RWPE2 (cell line): Measurements from ENCODE around the gene PRKCE.

ENCODE experiments used
- ATAC-seq: fragments of 200-7000 bp; cut with Tn5 transposase; 3 replicates; pipeline ENCODE4 v1.9.1; 2021; ENCODE audit warnings: low read depth
- DNase-seq: peaks from one replicate; pipeline ENCODE4 v3.0.0-alpha.2; 2020; ENCODE audit warnings: low spot score
- H3K27ac ChIP-seq: fragments of 450-650 bp; 2 replicates; pipeline ENCODE4 v1.5.1; 2017; ENCODE audit warnings: mild to moderate bottlenecking; ENCODE audit not compliant: poor library complexity, severe bottlenecking
- H3K27me3 ChIP-seq: fragments of 250-450 bp; sonication (Bioruptor Pico); 2 replicates; pipeline ENCODE4 v1.5.1; 2021; ENCODE audit warnings: mild to moderate bottlenecking, moderate library complexity; ENCODE audit not compliant: insufficient read depth, poor library complexity, severe bottlenecking
- H3K36me3 ChIP-seq: fragments of 250-450 bp; sonication (Bioruptor Pico); 2 replicates; pipeline ENCODE4 v1.5.1; 2020; ENCODE audit warnings: low read depth, mild to moderate bottlenecking, moderate library complexity
- H3K4me1 ChIP-seq: fragments of 250-450 bp; sonication (Bioruptor Pico); 2 replicates; pipeline ENCODE4 v1.5.1; 2021; ENCODE audit warnings: mild to moderate bottlenecking, moderate library complexity; ENCODE audit not compliant: insufficient read depth, poor library complexity, severe bottlenecking
- H3K4me3 ChIP-seq: fragments of 250-450 bp; sonication (Bioruptor Pico); 2 replicates; pipeline ENCODE4 v1.5.1; 2021; ENCODE audit warnings: mild to moderate bottlenecking, moderate library complexity; ENCODE audit not compliant: severe bottlenecking
- H3K9me3 ChIP-seq: fragments of 250-450 bp; sonication (Bioruptor Pico); 2 replicates; pipeline ENCODE4 v1.5.1; 2021; ENCODE audit warnings: mild to moderate bottlenecking, moderate library complexity; ENCODE audit not compliant: severe bottlenecking
- TF ChIP-seq, protein P1 (sequence below): fragments of 450-650 bp; IDR thresholded peaks from one replicate; pipeline ENCODE4 v1.5.1; 2017; ENCODE audit warnings: mild to moderate bottlenecking, moderate library complexity; ENCODE audit not compliant: poor library complexity, severe bottlenecking

The PRKCE gene

DNA sequence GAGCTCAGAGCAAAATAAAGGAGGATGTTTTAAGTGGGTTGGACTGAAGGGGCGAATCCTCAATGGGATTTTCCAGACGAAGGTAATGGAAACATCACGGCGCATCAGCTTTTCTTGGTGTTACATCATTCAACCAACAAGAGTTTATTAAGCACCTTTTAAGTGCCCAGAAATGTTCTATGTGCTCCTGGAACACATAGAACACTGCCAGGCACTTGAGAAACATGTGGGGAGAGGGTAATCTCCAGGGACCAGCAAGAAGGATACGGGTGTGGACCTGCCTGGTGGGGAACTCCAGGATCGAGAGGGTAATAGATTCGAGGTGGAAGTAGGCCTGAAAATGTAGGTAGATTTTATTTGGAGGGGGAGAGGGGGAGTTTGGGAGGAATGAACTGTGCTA, 168.6 kb downstream of the PRKCE start:
- Histone ChIP-seq H3K27me3 (no peaks in the 10 kb centered on the region), H3K4me3 (no peak overlapping the region), H3K4me1 (peaks cover 39% of the 10 kb centered on the region), H3K36me3 (no peaks in the 10 kb centered on the region), H3K27ac (no peak overlapping the region), H3K9me3 (no peaks in the 10 kb centered on the region)
- DNase-seq (no peak), ATAC-seq (no peak)
- TF ChIP-seq, protein P1, sequence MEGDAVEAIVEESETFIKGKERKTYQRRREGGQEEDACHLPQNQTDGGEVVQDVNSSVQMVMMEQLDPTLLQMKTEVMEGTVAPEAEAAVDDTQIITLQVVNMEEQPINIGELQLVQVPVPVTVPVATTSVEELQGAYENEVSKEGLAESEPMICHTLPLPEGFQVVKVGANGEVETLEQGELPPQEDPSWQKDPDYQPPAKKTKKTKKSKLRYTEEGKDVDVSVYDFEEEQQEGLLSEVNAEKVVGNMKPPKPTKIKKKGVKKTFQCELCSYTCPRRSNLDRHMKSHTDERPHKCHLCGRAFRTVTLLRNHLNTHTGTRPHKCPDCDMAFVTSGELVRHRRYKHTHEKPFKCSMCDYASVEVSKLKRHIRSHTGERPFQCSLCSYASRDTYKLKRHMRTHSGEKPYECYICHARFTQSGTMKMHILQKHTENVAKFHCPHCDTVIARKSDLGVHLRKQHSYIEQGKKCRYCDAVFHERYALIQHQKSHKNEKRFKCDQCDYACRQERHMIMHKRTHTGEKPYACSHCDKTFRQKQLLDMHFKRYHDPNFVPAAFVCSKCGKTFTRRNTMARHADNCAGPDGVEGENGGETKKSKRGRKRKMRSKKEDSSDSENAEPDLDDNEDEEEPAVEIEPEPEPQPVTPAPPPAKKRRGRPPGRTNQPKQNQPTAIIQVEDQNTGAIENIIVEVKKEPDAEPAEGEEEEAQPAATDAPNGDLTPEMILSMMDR = no peak

DNA sequence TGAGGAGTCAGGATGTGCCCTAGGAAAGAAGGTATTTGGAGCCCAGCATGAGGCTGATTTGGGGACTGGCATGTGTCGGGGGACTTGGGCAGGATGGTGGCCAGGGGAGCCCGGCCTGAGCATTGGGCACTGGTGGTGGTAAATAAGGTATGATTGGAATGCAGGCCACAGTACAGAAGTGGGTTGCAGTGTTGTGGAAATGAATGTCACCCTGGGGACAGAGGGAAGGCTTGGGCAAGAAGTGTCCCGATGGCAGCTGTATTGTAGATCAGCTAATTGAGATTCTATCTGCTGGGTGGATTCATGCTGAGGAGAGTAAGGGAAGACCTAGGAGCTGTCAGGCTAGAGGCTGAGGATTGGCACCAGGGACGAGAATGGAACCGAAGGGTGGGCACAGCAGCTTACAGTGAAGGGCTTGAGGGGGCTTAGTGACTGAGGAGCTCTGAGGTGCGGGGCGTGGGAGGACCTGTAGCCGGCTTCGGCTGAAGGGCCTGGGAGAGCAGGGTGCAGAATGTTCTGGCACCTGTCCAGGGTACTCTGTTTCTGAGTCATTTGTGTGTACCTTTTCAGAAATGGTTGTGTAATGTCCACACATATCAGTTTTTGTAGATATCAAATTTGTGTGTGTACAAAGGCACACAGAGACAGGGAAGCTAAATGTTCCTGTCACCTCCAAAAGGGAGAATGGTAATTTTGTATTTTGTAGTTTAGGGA, 170.2 kb downstream of the PRKCE start:
- ATAC-seq = peak; percentile 69
- H3K27ac ChIP-seq = peak overlapping the region; percentile 54
- no peaks in the 10 kb centered on the region for H3K9me3 ChIP-seq
- TF ChIP-seq, protein P1 = no peak
- no peaks in the 10 kb centered on the region for H3K36me3 ChIP-seq
- H3K4me1 ChIP-seq = peaks cover 32% of the 10 kb centered on the region
- no peaks in the 10 kb centered on the region for H3K27me3 ChIP-seq
- DNase-seq = peak; percentile 77
- H3K4me3 ChIP-seq = no peak overlapping the region

DNA sequence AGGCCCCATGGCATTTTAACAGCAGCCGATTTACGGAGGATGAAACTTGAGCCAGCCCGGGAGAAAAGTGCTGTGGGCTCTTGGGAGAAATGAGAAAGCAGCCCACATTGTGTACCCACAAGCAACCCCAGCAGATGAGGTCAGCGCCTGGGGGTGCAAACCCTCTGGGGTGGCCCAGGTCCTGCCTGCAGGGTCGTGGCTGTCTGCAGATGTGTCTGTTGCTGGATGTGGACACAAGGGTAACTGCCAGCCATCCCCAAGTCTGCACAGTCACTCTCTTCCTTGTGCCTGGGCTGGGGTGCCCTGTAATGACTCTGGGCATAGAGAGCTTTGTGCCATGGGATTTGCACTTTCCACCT, 170.8 kb downstream of the PRKCE start:
- Histone ChIP-seq H3K4me1 (peaks cover 31% of the 10 kb centered on the region), H3K27me3 (no peaks in the 10 kb centered on the region), H3K36me3 (no peaks in the 10 kb centered on the region), H3K27ac (peak overlapping the region; percentile 54), H3K9me3 (no peaks in the 10 kb centered on the region), H3K4me3 (no peak overlapping the region)
- ATAC-seq (peak; percentile 15; the same call in 2 of the 3 replicates), DNase-seq (no peak)
- TF ChIP-seq, protein P1 = no peak

DNA sequence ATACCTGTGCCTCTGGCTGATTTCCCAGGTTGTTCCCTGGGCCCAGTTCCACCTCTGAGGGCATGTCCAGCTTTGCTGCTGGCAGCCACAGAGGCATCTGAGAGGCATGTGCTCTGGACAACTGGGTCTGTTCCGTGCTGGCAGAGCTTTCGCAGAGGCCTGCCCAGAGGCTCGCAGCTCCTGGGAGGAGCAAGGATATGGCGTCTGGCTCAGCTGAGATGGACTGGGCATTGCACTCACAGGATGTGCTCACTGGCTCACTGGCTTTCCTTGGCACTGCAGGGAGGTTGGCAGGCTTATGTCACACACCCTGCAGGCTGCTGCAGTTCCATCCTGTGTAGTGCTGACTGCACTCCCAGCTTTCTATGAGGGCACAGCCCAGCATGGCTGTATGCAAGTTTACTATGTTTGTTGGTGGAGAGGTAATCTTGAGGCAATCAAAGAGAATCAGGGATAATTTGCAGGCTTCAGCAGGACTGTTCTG, 172.3 kb downstream of the PRKCE start:
- Histone ChIP-seq H3K4me3 (no peak overlapping the region), H3K4me1 (peaks cover 31% of the 10 kb centered on the region), H3K9me3 (no peaks in the 10 kb centered on the region), H3K36me3 (no peaks in the 10 kb centered on the region), H3K27me3 (no peaks in the 10 kb centered on the region), H3K27ac (peak overlapping the region; percentile 54)
- peak; percentile 86 for ATAC-seq
- TF ChIP-seq, protein P1 = no peak
- no peak for DNase-seq

DNA sequence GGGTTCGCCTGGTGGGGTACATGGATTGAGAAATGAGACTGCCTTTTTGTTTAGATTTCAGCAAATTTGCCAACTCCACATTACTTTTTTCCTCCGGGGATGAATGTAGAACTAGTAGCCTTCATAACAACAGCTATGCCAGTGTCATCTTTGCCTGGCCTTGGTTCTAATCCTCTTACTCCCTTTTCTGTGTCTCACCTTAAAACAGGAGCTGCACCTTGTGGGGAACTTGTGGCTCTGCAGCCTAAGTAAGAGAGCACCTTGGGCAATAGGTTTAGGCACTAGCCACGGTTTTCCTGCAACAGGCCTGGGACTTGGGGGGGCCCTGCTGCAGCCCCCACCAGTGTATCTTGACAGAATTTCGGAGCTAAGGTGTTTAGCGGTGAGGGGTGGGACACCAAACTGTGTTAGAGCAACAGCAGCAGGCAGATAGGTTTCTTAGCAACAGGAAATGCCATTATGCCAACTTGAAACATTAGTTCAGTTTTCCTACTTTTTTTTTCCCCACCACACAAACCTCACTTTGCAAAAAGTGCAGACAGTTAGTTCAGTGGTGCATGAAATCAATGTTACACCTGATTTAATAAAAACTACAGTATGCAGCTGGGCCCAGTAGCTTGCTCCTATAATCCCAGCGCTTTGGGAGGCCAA, 173.7 kb downstream of the PRKCE start:
- Histone ChIP-seq H3K9me3 (no peaks in the 10 kb centered on the region), H3K4me1 (peaks cover 31% of the 10 kb centered on the region), H3K4me3 (no peak overlapping the region), H3K27me3 (no peaks in the 10 kb centered on the region), H3K36me3 (no peaks in the 10 kb centered on the region), H3K27ac (no peak overlapping the region)
- DNase-seq = no peak
- TF ChIP-seq, protein P1 = no peak
- no peak for ATAC-seq
